GM12873 (cell line): Measurements from ENCODE around the gene PAGE1.

ENCODE experiments used
- CTCF ChIP-seq: IDR thresholded peaks from 2 replicates; pipeline ENCODE4 v1.5.1; 2012; ENCODE audit warnings: low read depth, mild to moderate bottlenecking, moderate library complexity, low read length, control low read depth; ENCODE audit not compliant: insufficient read depth; ENCODE audit errors: missing control alignments

The PAGE1 gene

GRCh38 chrX:49659771-49660170 lies 36.0 kb downstream of the PAGE1 start:
- TF ChIP-seq CTCF, result no peak

- no peak for TF ChIP-seq CTCF
Observed at GRCh38 chrX:49656533-49656932, 39.3 kb downstream of the PAGE1 start.

- no peak for TF ChIP-seq CTCF
Observed at GRCh38 chrX:49644991-49645637, 50.7 kb downstream of the PAGE1 start.
